ENCODE results near the gene PDIA6. TPM values are rescaled to one million over a fixed set of nuclear protein-coding genes. Genes with fewer than 3 reads are reported as not detected.

PDIA6 gene
- total and polyA plus RNA-seq, 9 of the 15 experiments (the other 6 are each of a cell fraction or from before 2014, with no cell fraction given) = 166 to 268 (median 229) TPM

- TF ChIP-seq KDM5B (IDR thresholded peaks at IDR 0.05; ENCODE audit: insufficient replicate concordance, low read depth, low read length) = no peak
- TF ChIP-seq ZNF324 (CRISPR knock-in tag; IDR thresholded peaks at IDR 0.05) = no peak
- no peak for TF ChIP-seq SMAD4 (CRISPR knock-in tag; conservative IDR thresholded peaks at IDR 0.05)
- no peak for TF ChIP-seq HMGN3 (IDR thresholded peaks at IDR 0.05; ENCODE audit: borderline replicate concordance, extremely low read depth, insufficient read length, low read depth, low read length)
- no peak for TF ChIP-seq BRF2 (IDR thresholded peaks at IDR 0.05; ENCODE audit: borderline replicate concordance, insufficient read depth, insufficient read length)
- TF ChIP-seq FOXK2 (conservative IDR thresholded peaks at IDR 0.05 in 1 of 2, IDR thresholded peaks at IDR 0.05 in 1 of 2; ENCODE audit: low read depth in 2 of 2) = no peak
- no peak for TF ChIP-seq TFE3 (CRISPR knock-in tag; IDR thresholded peaks at IDR 0.05)
These were observed 23.7 kb downstream of the PDIA6 start (continued) for GRCh38 chr2:10788855-10789254.

All from K562 (cell line).